NT2/D1 (cell line): ENCODE measurements around the gene KRT4.

Experiments used
- SUZ12 ChIP-seq: IDR thresholded peaks from 2 replicates; pipeline ENCODE4 v1.6.1; 2011; ENCODE audit not compliant: insufficient read length, insufficient read depth; ENCODE audit errors: extremely low read depth
- YY1 ChIP-seq: IDR thresholded peaks from 2 replicates; pipeline ENCODE4 v1.6.1; 2011; ENCODE audit not compliant: insufficient read length, insufficient read depth
- ZNF274 ChIP-seq: IDR thresholded peaks from 2 replicates; pipeline ENCODE4 v1.6.1; 2011; ENCODE audit warnings: mild to moderate bottlenecking, low read depth, low read length

- TF ChIP-seq SUZ12, result no peak
- no peak for TF ChIP-seq YY1
- TF ChIP-seq ZNF274, result no peak
These were observed 30.5 kb upstream of the KRT4 start for GRCh38 chr12:52844386-52844785.
